ENCODE results near the gene CHRNA4. TPM values are rescaled to one million over a fixed set of nuclear protein-coding genes. Genes with fewer than 3 reads are reported as not detected.

Gene CHRNA4
- total and polyA plus RNA-seq, 9 of the 15 experiments (the other 6 are each of a cell fraction or from before 2014, with no cell fraction given): not detected

GRCh38 chr20:63327231-63327745 is 33.9 kb downstream of the CHRNA4 start (continued):
- TF ChIP-seq ZBTB33 (CRISPR knock-in tag; IDR thresholded peaks at IDR 0.05): no peak
- no peak for TF ChIP-seq POLR2B (IDR thresholded peaks at IDR 0.05; ENCODE audit: low read depth, partially characterized antibody)
- TF ChIP-seq FOXP1 (CRISPR knock-in tag; IDR thresholded peaks at IDR 0.05): 0 out of 2 replicates have a peak, but pooled peaks have one; percentile 6
- no peak for TF ChIP-seq RBFOX2 (IDR thresholded peaks at IDR 0.05; ENCODE audit: low read depth, low read length)
- TF ChIP-seq EP400 (IDR thresholded peaks at IDR 0.05): no peak
- TF ChIP-seq TCFL5 (CRISPR knock-in tag; conservative IDR thresholded peaks at IDR 0.05): no peak
- TF ChIP-seq NCOR1 (IDR thresholded peaks at IDR 0.05): no peak
- no peak for TF ChIP-seq ARID3A (IDR thresholded peaks at IDR 0.05; ENCODE audit: borderline replicate concordance, low read depth, low read length)
- no peak for TF ChIP-seq PRPF4 (IDR thresholded peaks at IDR 0.05; ENCODE audit: insufficient read depth, low read depth, low read length, poor library complexity, severe bottlenecking)
- no peak for TF ChIP-seq ATF3 (IDR thresholded peaks at IDR 0.05)
- no peak for TF ChIP-seq ATF3 (CRISPR knock-in tag; conservative IDR thresholded peaks at IDR 0.05)
- no peak for TF ChIP-seq NFXL1 (CRISPR knock-in tag; IDR thresholded peaks at IDR 0.05)
- no peak for TF ChIP-seq FIP1L1 (IDR thresholded peaks at IDR 0.05; ENCODE audit: low read depth, low read length, poor library complexity, severe bottlenecking)
- no peak for TF ChIP-seq CBX8 (IDR thresholded peaks at IDR 0.05; ENCODE audit: borderline replicate concordance, extremely low read depth, low read depth, low read length, poor library complexity, severe bottlenecking)
- no peak for TF ChIP-seq NFIX (CRISPR knock-in tag; IDR thresholded peaks at IDR 0.05; ENCODE audit: low read depth)
- TF ChIP-seq CCAR2 (IDR thresholded peaks at IDR 0.05; ENCODE audit: low read depth, low read length): no peak
- no peak for TF ChIP-seq C11orf30 (IDR thresholded peaks at IDR 0.05; ENCODE audit: low read depth)

All from K562 (cell line).